Adipocyte (in vitro differentiated cells): ENCODE data around the gene ADGRG4.

Experiments used
- DNase-seq: peaks from one replicate; pipeline ENCODE4 v3.0.0-alpha.2; 2015; ENCODE audit warnings: low read depth
- H3K27me3 ChIP-seq: replicated peaks from 2 replicates; pipeline ENCODE4 v1.7.0; 2013; ENCODE audit warnings: mild to moderate bottlenecking, low read length, moderate library complexity; ENCODE audit not compliant: control insufficient read depth, insufficient read depth
- H3K36me3 ChIP-seq: 2 replicates; pipeline ENCODE4 v1.7.0; 2013; ENCODE audit warnings: low read length, mild to moderate bottlenecking, moderate library complexity; ENCODE audit not compliant: control insufficient read depth, insufficient read depth, severe bottlenecking
- H3K4me1 ChIP-seq: 2 replicates; pipeline ENCODE4 v1.7.0; 2013; ENCODE audit warnings: mild to moderate bottlenecking, low read length, moderate library complexity; ENCODE audit not compliant: control insufficient read depth, insufficient read depth
- H3K4me3 ChIP-seq: 2 replicates; pipeline ENCODE4 v1.7.0; 2013; ENCODE audit warnings: mild to moderate bottlenecking, low read length, moderate library complexity
- H3K9ac ChIP-seq: 2 replicates; pipeline ENCODE4 v1.7.0; 2013; ENCODE audit warnings: mild to moderate bottlenecking, low read length, moderate library complexity
- H3K9me3 ChIP-seq: 2 replicates; pipeline ENCODE4 v1.7.0; 2013; ENCODE audit warnings: mild to moderate bottlenecking, low read length, moderate library complexity; ENCODE audit not compliant: control insufficient read depth

The ADGRG4 gene

GRCh38 chrX:136339702-136340101 lies 38.9 kb downstream of the ADGRG4 start:
- Histone ChIP-seq H3K9ac (no peak overlapping the region), H3K36me3 (no peaks in the 10 kb centered on the region), H3K27me3 (peaks cover 15% of the 10 kb centered on the region), H3K9me3 (peaks cover 30% of the 10 kb centered on the region), H3K4me1 (no peaks in the 10 kb centered on the region), H3K4me3 (no peak overlapping the region)
- no peak for DNase-seq

- Histone ChIP-seq H3K4me1 (no peaks in the 10 kb centered on the region), H3K9ac (no peak overlapping the region), H3K36me3 (no peaks in the 10 kb centered on the region), H3K4me3 (no peak overlapping the region), H3K27me3 (peaks cover 46% of the 10 kb centered on the region), H3K9me3 (peaks cover 16% of the 10 kb centered on the region)
- no peak for DNase-seq
These were observed 43.6 kb downstream of the ADGRG4 start for GRCh38 chrX:136344320-136344719.

GRCh38 chrX:136346506-136346905 lies 45.7 kb downstream of the ADGRG4 start:
- H3K27me3 ChIP-seq = peaks cover 40% of the 10 kb centered on the region
- no peak overlapping the region for H3K4me3 ChIP-seq
- peaks cover 16% of the 10 kb centered on the region for H3K9me3 ChIP-seq
- H3K36me3 ChIP-seq = no peaks in the 10 kb centered on the region
- H3K9ac ChIP-seq = no peak overlapping the region
- H3K4me1 ChIP-seq = no peaks in the 10 kb centered on the region
- DNase-seq = no peak

- Histone ChIP-seq H3K9ac (no peak overlapping the region), H3K36me3 (no peaks in the 10 kb centered on the region), H3K9me3 (peaks cover 16% of the 10 kb centered on the region), H3K4me1 (no peaks in the 10 kb centered on the region), H3K27me3 (peaks cover 40% of the 10 kb centered on the region), H3K4me3 (no peak overlapping the region)
- DNase-seq = no peak
These were observed 46.9 kb downstream of the ADGRG4 start for GRCh38 chrX:136347706-136348105.

- DNase-seq = no peak
- H3K27me3 ChIP-seq = peaks cover 23% of the 10 kb centered on the region
These were observed 52.8 kb downstream of the ADGRG4 start for GRCh38 chrX:136353526-136354093.

GRCh38 chrX:136354201-136354600 lies 53.4 kb downstream of the ADGRG4 start:
- peaks cover 5% of the 10 kb centered on the region for H3K4me1 ChIP-seq
- H3K9me3 ChIP-seq = no peaks in the 10 kb centered on the region
- H3K27me3 ChIP-seq = peaks cover 19% of the 10 kb centered on the region
- DNase-seq = no peak
- H3K4me3 ChIP-seq = no peak overlapping the region
- no peak overlapping the region for H3K9ac ChIP-seq
- no peaks in the 10 kb centered on the region for H3K36me3 ChIP-seq

More at GRCh38 chrX:136353526-136354093, 52.8 kb downstream of the ADGRG4 start:
- no peak overlapping the region for H3K4me3 ChIP-seq
- H3K9ac ChIP-seq = no peak overlapping the region
- no peaks in the 10 kb centered on the region for H3K36me3 ChIP-seq
- H3K4me1 ChIP-seq = peaks cover 5% of the 10 kb centered on the region
- no peaks in the 10 kb centered on the region for H3K9me3 ChIP-seq

GRCh38 chrX:136369377-136369776 lies 68.6 kb downstream of the ADGRG4 start:
- no peak for DNase-seq
- Histone ChIP-seq H3K9me3 (peaks cover 4% of the 10 kb centered on the region), H3K4me3 (no peak overlapping the region), H3K27me3 (peaks cover 19% of the 10 kb centered on the region), H3K36me3 (no peaks in the 10 kb centered on the region), H3K4me1 (no peaks in the 10 kb centered on the region), H3K9ac (no peak overlapping the region)

GRCh38 chrX:136376713-136377112 lies 76.0 kb downstream of the ADGRG4 start:
- no peak overlapping the region for H3K9ac ChIP-seq
- DNase-seq = no peak
- peaks cover 3% of the 10 kb centered on the region for H3K27me3 ChIP-seq
- no peaks in the 10 kb centered on the region for H3K36me3 ChIP-seq
- peaks cover 5% of the 10 kb centered on the region for H3K4me1 ChIP-seq
- peaks cover 4% of the 10 kb centered on the region for H3K9me3 ChIP-seq
- no peak overlapping the region for H3K4me3 ChIP-seq

- DNase-seq = no peak
- no peak overlapping the region for H3K9ac ChIP-seq
- H3K4me1 ChIP-seq = peaks cover 5% of the 10 kb centered on the region
- peaks cover 4% of the 10 kb centered on the region for H3K9me3 ChIP-seq
- H3K4me3 ChIP-seq = no peak overlapping the region
- H3K36me3 ChIP-seq = no peaks in the 10 kb centered on the region
- no peaks in the 10 kb centered on the region for H3K27me3 ChIP-seq
These were observed 79.4 kb downstream of the ADGRG4 start for GRCh38 chrX:136380010-136380769.

- Histone ChIP-seq H3K4me3 (no peak overlapping the region), H3K27me3 (peaks cover 5% of the 10 kb centered on the region), H3K9ac (no peak overlapping the region), H3K4me1 (peaks cover 6% of the 10 kb centered on the region), H3K36me3 (no peaks in the 10 kb centered on the region), H3K9me3 (no peaks in the 10 kb centered on the region)
- no peak for DNase-seq
These were observed 85.4 kb downstream of the ADGRG4 start for GRCh38 chrX:136386173-136386572.

GRCh38 chrX:136386826-136387225 lies 86.1 kb downstream of the ADGRG4 start:
- Histone ChIP-seq H3K4me1 (peaks cover 6% of the 10 kb centered on the region), H3K27me3 (peaks cover 5% of the 10 kb centered on the region), H3K4me3 (no peak overlapping the region), H3K36me3 (no peaks in the 10 kb centered on the region), H3K9ac (no peak overlapping the region), H3K9me3 (no peaks in the 10 kb centered on the region)
- no peak for DNase-seq
